ENCODE results near the gene DAPK1.

The DAPK1 gene

GRCh38 chr9:87725900-87726709 lies 228.4 kb downstream of the DAPK1 start, which contains the start of gene CTSL:
TSS of gene CTSL (plus strand) at chr9:87726119. CDS start at chr9:87727604, 1,485 bp downstream.
- Histone ChIP-seq H3K9me3 (ENCODE audit: severe bottlenecking) (no peaks in the 10 kb centered on the region), H3K4me3 (ENCODE audit: severe bottlenecking) (peak within 1 kb of the TSS; percentile 52), H3K36me3 (ENCODE audit: low read depth) (peaks cover 34% of the 10 kb centered on the region), H3K27me3 (ENCODE audit: insufficient read depth, poor library complexity, severe bottlenecking) (no peaks in the 10 kb centered on the region), H3K27ac (ENCODE audit: poor library complexity, severe bottlenecking) (peak within 1 kb of the TSS; percentile 42), H3K4me1 (ENCODE audit: insufficient read depth, poor library complexity, severe bottlenecking) (peaks cover 6% of the 10 kb centered on the region)
- peak; percentile 35 for TF ChIP-seq CTCF (IDR thresholded peaks at IDR 0.05; ENCODE audit: poor library complexity, severe bottlenecking)
- peak; percentile 73 for DNase-seq (ENCODE audit: low spot score)
- peak; percentile 82 for ATAC-seq (ENCODE audit: low read depth)

GRCh38 chr9:87729246-87729645 lies 231.6 kb downstream of the DAPK1 start:
- H3K27me3 ChIP-seq (ENCODE audit: insufficient read depth, poor library complexity, severe bottlenecking) = no peaks in the 10 kb centered on the region
- peaks cover 6% of the 10 kb centered on the region for H3K4me1 ChIP-seq (ENCODE audit: insufficient read depth, poor library complexity, severe bottlenecking)
- no peaks in the 10 kb centered on the region for H3K9me3 ChIP-seq (ENCODE audit: severe bottlenecking)
- ATAC-seq (ENCODE audit: low read depth) (no peak), DNase-seq (ENCODE audit: low spot score) (no peak)
- no peak for TF ChIP-seq CTCF (IDR thresholded peaks at IDR 0.05; ENCODE audit: poor library complexity, severe bottlenecking)
- no peak overlapping the region for H3K4me3 ChIP-seq (ENCODE audit: severe bottlenecking)
- H3K36me3 ChIP-seq (ENCODE audit: low read depth) = peaks cover 40% of the 10 kb centered on the region
- H3K27ac ChIP-seq (ENCODE audit: poor library complexity, severe bottlenecking) = no peak overlapping the region

- Histone ChIP-seq H3K36me3 (ENCODE audit: low read depth) (peaks cover 40% of the 10 kb centered on the region), H3K4me3 (ENCODE audit: severe bottlenecking) (no peak overlapping the region), H3K27ac (ENCODE audit: poor library complexity, severe bottlenecking) (no peak overlapping the region), H3K9me3 (ENCODE audit: severe bottlenecking) (no peaks in the 10 kb centered on the region), H3K27me3 (ENCODE audit: insufficient read depth, poor library complexity, severe bottlenecking) (no peaks in the 10 kb centered on the region), H3K4me1 (ENCODE audit: insufficient read depth, poor library complexity, severe bottlenecking) (peaks cover 6% of the 10 kb centered on the region)
- DNase-seq (ENCODE audit: low spot score) (no peak), ATAC-seq (ENCODE audit: low read depth) (no peak)
- no peak for TF ChIP-seq CTCF (IDR thresholded peaks at IDR 0.05; ENCODE audit: poor library complexity, severe bottlenecking)
Measured at GRCh38 chr9:87731321-87731720, 233.7 kb downstream of the DAPK1 start.

- Histone ChIP-seq H3K4me3 (ENCODE audit: severe bottlenecking) (no peak overlapping the region), H3K9me3 (ENCODE audit: severe bottlenecking) (no peaks in the 10 kb centered on the region), H3K27ac (ENCODE audit: poor library complexity, severe bottlenecking) (no peak overlapping the region), H3K4me1 (ENCODE audit: insufficient read depth, poor library complexity, severe bottlenecking) (peaks cover 2% of the 10 kb centered on the region), H3K36me3 (ENCODE audit: low read depth) (peaks cover 40% of the 10 kb centered on the region), H3K27me3 (ENCODE audit: insufficient read depth, poor library complexity, severe bottlenecking) (no peaks in the 10 kb centered on the region)
- TF ChIP-seq CTCF (IDR thresholded peaks at IDR 0.05; ENCODE audit: poor library complexity, severe bottlenecking) = no peak
- DNase-seq (ENCODE audit: low spot score) = no peak
- no peak for ATAC-seq (ENCODE audit: low read depth)
Measured at GRCh38 chr9:87732344-87732743, 234.7 kb downstream of the DAPK1 start.

DNA sequence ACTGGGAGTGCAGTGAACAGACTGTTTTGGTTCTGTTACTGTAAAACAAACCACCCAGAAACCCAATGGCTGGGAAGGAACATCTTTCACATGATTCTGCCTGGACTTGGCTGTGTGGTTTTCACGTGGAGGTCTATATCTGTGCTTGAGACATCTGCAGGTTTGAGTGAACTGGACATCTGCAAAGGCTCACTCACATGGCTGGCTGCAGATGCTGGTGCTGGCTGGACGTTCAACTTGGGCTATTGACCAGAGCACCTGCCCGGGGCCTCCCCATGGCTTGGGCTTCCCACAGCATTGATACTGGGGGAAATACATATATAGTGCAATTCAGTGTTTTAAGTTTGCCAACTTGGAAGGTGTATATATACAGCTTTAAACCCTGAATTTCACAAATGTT lies 235.1 kb downstream of the DAPK1 start:
- Histone ChIP-seq H3K4me3 (ENCODE audit: severe bottlenecking) (no peak overlapping the region), H3K36me3 (ENCODE audit: low read depth) (peaks cover 37% of the 10 kb centered on the region), H3K27ac (ENCODE audit: poor library complexity, severe bottlenecking) (no peak overlapping the region), H3K27me3 (ENCODE audit: insufficient read depth, poor library complexity, severe bottlenecking) (no peaks in the 10 kb centered on the region), H3K9me3 (ENCODE audit: severe bottlenecking) (no peaks in the 10 kb centered on the region), H3K4me1 (ENCODE audit: insufficient read depth, poor library complexity, severe bottlenecking) (no peaks in the 10 kb centered on the region)
- ATAC-seq (ENCODE audit: low read depth) (no peak), DNase-seq (ENCODE audit: low spot score) (no peak)
- TF ChIP-seq CTCF (IDR thresholded peaks at IDR 0.05; ENCODE audit: poor library complexity, severe bottlenecking) = no peak

All from RWPE2 (cell line).